Keratinocyte (primary cell): ENCODE data around the gene SNAP29. TPM values are rescaled to one million over a fixed set of nuclear protein-coding genes. Genes with fewer than 3 reads are reported as not detected.

Experiments
- DNase-seq: peaks from one replicate; pipeline ENCODE4 v3.0.0-alpha.2; 2011; ENCODE audit warnings: low read depth, missing footprints, low spot score
- FAIRE-seq: peaks from 2 replicates; lab custom pipeline; 2011; peaks lifted over from hg19 to GRCh38; lab: Jason Lieb, UNC
- H2AFZ ChIP-seq: 2 replicates; pipeline ENCODE4 v1.6.0; 2012; ENCODE audit warnings: low read length, control low read depth, inconsistent platforms; ENCODE audit not compliant: control insufficient read depth
- H3K27ac ChIP-seq: 2 replicates; pipeline ENCODE4 v1.5.1; 2011; ENCODE audit warnings: low read length; ENCODE audit not compliant: control insufficient read depth, insufficient read depth
- H3K27me3 ChIP-seq: 3 replicates; pipeline ENCODE4 v1.6.0; 2011; ENCODE audit warnings: low read length; ENCODE audit not compliant: control insufficient read depth, insufficient read depth; ENCODE audit errors: extremely low read depth
- H3K36me3 ChIP-seq, 2 experiments: 2 replicates in 1 of 2; 3 replicates in 1 of 2; pipeline ENCODE4 v1.5.1; 2011; ENCODE audit warnings: low read length in 2 of 2, mild to moderate bottlenecking in 1 of 2; ENCODE audit not compliant: control insufficient read depth in 2 of 2, insufficient read depth in 2 of 2; ENCODE audit errors: extremely low read depth in 1 of 2
- H3K4me1 ChIP-seq: 3 replicates; pipeline ENCODE4 v1.5.1; 2011; ENCODE audit warnings: low read length; ENCODE audit not compliant: control insufficient read depth, insufficient read depth; ENCODE audit errors: extremely low read depth
- H3K4me2 ChIP-seq: 3 replicates; pipeline ENCODE4 v1.6.0; 2011; ENCODE audit warnings: low read depth, low read length; ENCODE audit not compliant: control insufficient read depth, insufficient read depth; ENCODE audit errors: extremely low read depth
- H3K4me3 ChIP-seq, 3 experiments: fragments of 200-600 bp in 1 of 3; sonication (generic) in 1 of 3; 2 replicates in 2 of 3; 3 replicates in 1 of 3; pipeline ENCODE4 v1.5.1; 2011 to 2016; ENCODE audit warnings: low read length in 3 of 3, mild to moderate bottlenecking in 3 of 3, control low read depth in 2 of 3, inconsistent platforms in 1 of 3, low read depth in 1 of 3, mixed read lengths in 1 of 3, mixed run types in 1 of 3, moderate library complexity in 1 of 3; ENCODE audit not compliant: control insufficient read depth in 2 of 3, insufficient read depth in 2 of 3; ENCODE audit errors: extremely low read depth in 1 of 3
- H3K79me2 ChIP-seq: 2 replicates; pipeline ENCODE4 v1.6.0; 2012; ENCODE audit warnings: low read length; ENCODE audit not compliant: control insufficient read depth, insufficient read depth
- H3K9ac ChIP-seq: 3 replicates; pipeline ENCODE4 v1.6.0; 2011; ENCODE audit warnings: low read length; ENCODE audit not compliant: control insufficient read depth, insufficient read depth; ENCODE audit errors: extremely low read depth
- H3K9me1 ChIP-seq: 3 replicates; pipeline ENCODE4 v1.6.0; 2011; ENCODE audit warnings: low read length; ENCODE audit not compliant: control insufficient read depth, insufficient read depth; ENCODE audit errors: extremely low read depth
- H3K9me3 ChIP-seq: 2 replicates; pipeline ENCODE4 v1.5.1; 2012; ENCODE audit warnings: low read depth, low read length; ENCODE audit not compliant: control insufficient read depth
- H4K20me1 ChIP-seq: 3 replicates; pipeline ENCODE4 v1.6.0; 2011; ENCODE audit warnings: low read length; ENCODE audit not compliant: control insufficient read depth, insufficient read depth; ENCODE audit errors: extremely low read depth
- EZH2 ChIP-seq: IDR thresholded peaks from one replicate; pipeline ENCODE4 v1.6.1; 2012; ENCODE audit warnings: inconsistent platforms, mild to moderate bottlenecking, low read length, moderate library complexity
- dilution Hi-C: fragments of 300-500 bp; cut with MboI; formaldehyde crosslinking; loops from one replicate; pipeline ENCODE4 v1.7.0; 2020; ENCODE audit warnings: low sequenced_read_pairs; ENCODE audit not compliant: extremely low pct_ligation_motif_present
- polyA plus RNA-seq, 5 experiments: library from polyadenylated mRNA; depleted of rRNA in 3 of 5; stranded (reverse) in 3 of 5; stranded (forward) in 1 of 5; unstranded in 1 of 5; fragments of >200 nt; gene quantifications; 1 replicate in 1 of 5; 2 replicates in 3 of 5; 3 replicates in 1 of 5; pipeline versions ENCODE4 v1.2.1 to v1.2.3, GENCODE V29; 2011 to 2012; ENCODE audit warnings: missing spikeins in 2 of 5, low read depth in 1 of 5, low replicate concordance in 1 of 5
- TF ChIP-seq, protein P1 (sequence below), 3 experiments: IDR thresholded peaks in 1 of 3; conservative IDR thresholded peaks in 1 of 3; optimal IDR thresholded peaks in 1 of 3; 2 replicates in 2 of 3; 3 replicates in 1 of 3; pipeline versions ENCODE3 to v1.5.1; 2011; ENCODE audit warnings: low read length in 3 of 3, mild to moderate bottlenecking in 3 of 3, moderate library complexity in 2 of 3, control low read depth in 1 of 3, inconsistent platforms in 1 of 3; ENCODE audit not compliant: insufficient read depth in 2 of 3; ENCODE audit errors: extremely low read depth in 1 of 3

Gene SNAP29
- polyA plus RNA-seq, 1 donor (not counting 4 experiments of a cell fraction or from before 2014, with no cell fraction given) = 36.5 TPM

GRCh38 chr22:20852503-20852902, 6.3 kb upstream of the SNAP29 start:
- Histone ChIP-seq H3K4me2 (no peak overlapping the region), H3K4me3 (no peak overlapping the region), H3K4me1 (peaks cover 6% of the 10 kb centered on the region), H3K27ac (no peak overlapping the region), H4K20me1 (no peaks in the 10 kb centered on the region), H3K36me3 (no peaks in the 10 kb centered on the region), H3K9ac (no peak overlapping the region), H3K79me2 (peaks cover 48% of the 10 kb centered on the region), H3K9me3 (no peaks in the 10 kb centered on the region), H3K9me1 (no peaks in the 10 kb centered on the region), H2AFZ (no peak overlapping the region), H3K27me3 (no peaks in the 10 kb centered on the region)
- no peak for TF ChIP-seq EZH2
- TF ChIP-seq, protein P1, sequence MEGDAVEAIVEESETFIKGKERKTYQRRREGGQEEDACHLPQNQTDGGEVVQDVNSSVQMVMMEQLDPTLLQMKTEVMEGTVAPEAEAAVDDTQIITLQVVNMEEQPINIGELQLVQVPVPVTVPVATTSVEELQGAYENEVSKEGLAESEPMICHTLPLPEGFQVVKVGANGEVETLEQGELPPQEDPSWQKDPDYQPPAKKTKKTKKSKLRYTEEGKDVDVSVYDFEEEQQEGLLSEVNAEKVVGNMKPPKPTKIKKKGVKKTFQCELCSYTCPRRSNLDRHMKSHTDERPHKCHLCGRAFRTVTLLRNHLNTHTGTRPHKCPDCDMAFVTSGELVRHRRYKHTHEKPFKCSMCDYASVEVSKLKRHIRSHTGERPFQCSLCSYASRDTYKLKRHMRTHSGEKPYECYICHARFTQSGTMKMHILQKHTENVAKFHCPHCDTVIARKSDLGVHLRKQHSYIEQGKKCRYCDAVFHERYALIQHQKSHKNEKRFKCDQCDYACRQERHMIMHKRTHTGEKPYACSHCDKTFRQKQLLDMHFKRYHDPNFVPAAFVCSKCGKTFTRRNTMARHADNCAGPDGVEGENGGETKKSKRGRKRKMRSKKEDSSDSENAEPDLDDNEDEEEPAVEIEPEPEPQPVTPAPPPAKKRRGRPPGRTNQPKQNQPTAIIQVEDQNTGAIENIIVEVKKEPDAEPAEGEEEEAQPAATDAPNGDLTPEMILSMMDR (optimal IDR thresholded peaks at IDR 0.05 in 1 of 3, IDR thresholded peaks at IDR 0.05 in 1 of 3, conservative IDR thresholded peaks at IDR 0.05 in 1 of 3; ENCODE audit: extremely low read depth in 1 of 3, insufficient read depth in 2 of 3, low read length in 3 of 3) = no peak
- no peak for FAIRE-seq
- DNase-seq = no peak
- dilution Hi-C loops = no loop called here

DNA sequence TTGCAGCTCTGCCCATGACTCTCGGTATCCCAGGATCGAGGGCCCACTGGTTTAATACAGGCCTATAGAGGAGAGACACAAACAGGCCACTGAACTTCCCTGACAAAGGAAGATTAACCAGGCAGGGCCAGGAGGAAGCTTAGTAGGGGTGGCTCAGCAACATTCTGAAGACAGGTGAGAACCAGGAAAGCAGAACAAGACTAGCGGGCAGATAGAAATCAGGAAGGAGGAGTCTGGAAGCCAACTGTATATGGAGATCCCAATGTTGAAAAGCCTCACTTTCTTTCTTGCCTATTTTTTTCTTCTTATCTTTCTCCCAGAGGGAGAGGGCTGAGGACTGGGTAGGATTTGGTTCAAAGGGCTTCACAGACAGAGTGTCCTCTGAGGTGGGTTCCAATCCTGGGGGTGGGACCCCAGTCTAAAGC, 5.6 kb upstream of the SNAP29 start:
- peaks cover 9% of the 10 kb centered on the region for H3K4me1 ChIP-seq
- dilution Hi-C loops = no loop called here
- no peak overlapping the region for H3K27ac ChIP-seq
- H3K36me3 ChIP-seq = no peaks in the 10 kb centered on the region
- FAIRE-seq (no peak), DNase-seq (no peak)
- H3K4me2 ChIP-seq = no peak overlapping the region
- no peaks in the 10 kb centered on the region for H3K27me3 ChIP-seq
- no peak overlapping the region for H2AFZ ChIP-seq
- H3K9me3 ChIP-seq = no peaks in the 10 kb centered on the region
- no peaks in the 10 kb centered on the region for H3K9me1 ChIP-seq
- no peak overlapping the region for H3K4me3 ChIP-seq
- no peaks in the 10 kb centered on the region for H4K20me1 ChIP-seq
- peaks cover 53% of the 10 kb centered on the region for H3K79me2 ChIP-seq
- TF ChIP-seq, protein P1 (optimal IDR thresholded peaks at IDR 0.05 in 1 of 3, IDR thresholded peaks at IDR 0.05 in 1 of 3, conservative IDR thresholded peaks at IDR 0.05 in 1 of 3; ENCODE audit: extremely low read depth in 1 of 3, insufficient read depth in 2 of 3, low read length in 3 of 3) = no peak
- TF ChIP-seq EZH2 = no peak
- H3K9ac ChIP-seq = no peak overlapping the region
